Measurements from ENCODE around the gene TMEM266. TPM values are rescaled to one million over a fixed set of nuclear protein-coding genes. Genes with fewer than 3 reads are reported as not detected.

Gene TMEM266
- polyA plus RNA-seq, 1 experiment, result not detected

- ChIA-PET CTCF (interaction anchor here (8.2 kb wide), 1 partner anchor 78 kb away, joined by 167 read pairs; no protein-coding TSS in a partner anchor), POLR2A (no interaction called here)
- Histone ChIP-seq H3K27me3 (ENCODE audit: control insufficient read depth, insufficient read depth, low read length) (peaks cover 70% of the 10 kb centered on the region), H3K4me3 (ENCODE audit: low read depth, low read length) (no peak overlapping the region), H3K9me3 (ENCODE audit: control insufficient read depth, insufficient read depth, low read length) (no peaks in the 10 kb centered on the region; the same call in 1 of the 2 replicates), H3K27ac (ENCODE audit: low read depth, low read length) (no peak overlapping the region)
- no peak for DNase-seq (ENCODE audit: low read depth, low spot score)
- TF ChIP-seq CTCF (IDR thresholded peaks at IDR 0.05; ENCODE audit: low read depth, low read length), result no peak
These were observed 1.9 kb downstream of the TMEM266 start for GRCh38 chr15:76061700-76062099.

DNA sequence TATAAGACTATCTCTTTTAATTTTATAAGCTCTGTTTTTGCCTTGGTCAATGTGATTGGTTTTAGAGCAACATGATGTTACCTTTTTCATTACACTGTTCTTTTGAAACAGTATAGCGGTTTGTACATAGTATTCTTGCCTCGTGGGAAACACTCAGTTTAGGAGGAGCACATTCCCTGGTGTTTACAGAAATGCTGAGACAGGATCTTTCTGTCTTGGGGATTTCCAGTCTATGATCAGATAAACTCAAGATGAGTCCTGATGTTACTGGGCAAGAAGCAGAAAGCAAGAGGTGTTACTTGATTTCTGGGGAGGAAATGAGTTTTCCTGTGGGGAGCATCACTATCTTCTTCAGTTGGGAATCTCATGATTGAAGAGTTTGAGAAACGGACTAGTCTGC lies 2.5 kb downstream of the TMEM266 start:
- H3K4me3 ChIP-seq (ENCODE audit: low read depth, low read length), result no peak overlapping the region
- no peaks in the 10 kb centered on the region; the same call in 1 of the 2 replicates for H3K9me3 ChIP-seq (ENCODE audit: control insufficient read depth, insufficient read depth, low read length)
- ChIA-PET POLR2A (no interaction called here), CTCF (interaction anchor here (8.2 kb wide), 1 partner anchor 77 kb away, joined by 167 read pairs; no protein-coding TSS in a partner anchor)
- no peak for DNase-seq (ENCODE audit: low read depth, low spot score)
- peaks cover 70% of the 10 kb centered on the region for H3K27me3 ChIP-seq (ENCODE audit: control insufficient read depth, insufficient read depth, low read length)
- H3K27ac ChIP-seq (ENCODE audit: low read depth, low read length), result no peak overlapping the region
- no peak for TF ChIP-seq CTCF (IDR thresholded peaks at IDR 0.05; ENCODE audit: low read depth, low read length)

- no peak for TF ChIP-seq CTCF (IDR thresholded peaks at IDR 0.05; ENCODE audit: low read depth, low read length)
- no peak overlapping the region for H3K4me3 ChIP-seq (ENCODE audit: low read depth, low read length)
- no peaks in the 10 kb centered on the region; the same call in 1 of the 2 replicates for H3K9me3 ChIP-seq (ENCODE audit: control insufficient read depth, insufficient read depth, low read length)
- H3K27me3 ChIP-seq (ENCODE audit: control insufficient read depth, insufficient read depth, low read length), result peaks cover 54% of the 10 kb centered on the region
- H3K27ac ChIP-seq (ENCODE audit: low read depth, low read length), result no peak overlapping the region
- DNase-seq (ENCODE audit: low read depth, low spot score), result no peak
- ChIA-PET POLR2A (no interaction called here), CTCF (interaction anchor here (1.0 kb wide), 1 partner anchor 8 kb away, joined by 6 read pairs; no protein-coding TSS in a partner anchor)
These were observed 4.6 kb downstream of the TMEM266 start for GRCh38 chr15:76064375-76064774.

GRCh38 chr15:76065245-76065644 lies 5.5 kb downstream of the TMEM266 start:
- CTCF ChIA-PET, result interaction anchor here (1.0 to 1.9 kb wide), 2 partner anchors 9 to 74 kb away, joined by 6 to 7 read pairs; no protein-coding TSS in a partner anchor
- Histone ChIP-seq H3K27ac (ENCODE audit: low read depth, low read length) (no peak overlapping the region), H3K9me3 (ENCODE audit: control insufficient read depth, insufficient read depth, low read length) (no peaks in the 10 kb centered on the region), H3K4me3 (ENCODE audit: low read depth, low read length) (no peak overlapping the region), H3K27me3 (ENCODE audit: control insufficient read depth, insufficient read depth, low read length) (peaks cover 50% of the 10 kb centered on the region)
- no peak for TF ChIP-seq CTCF (IDR thresholded peaks at IDR 0.05; ENCODE audit: low read depth, low read length)
- DNase-seq (ENCODE audit: low read depth, low spot score), result no peak
- POLR2A ChIA-PET, result interaction anchor here (0.5 kb wide), 1 partner anchor 549 kb away, joined by 3 read pairs; no protein-coding TSS in a partner anchor

- POLR2A ChIA-PET, result no interaction called here
- Histone ChIP-seq H3K9me3 (ENCODE audit: control insufficient read depth, insufficient read depth, low read length) (no peaks in the 10 kb centered on the region), H3K27ac (ENCODE audit: low read depth, low read length) (no peak overlapping the region), H3K4me3 (ENCODE audit: low read depth, low read length) (no peak overlapping the region), H3K27me3 (ENCODE audit: control insufficient read depth, insufficient read depth, low read length) (peaks cover 45% of the 10 kb centered on the region)
- no peak for DNase-seq (ENCODE audit: low read depth, low spot score)
- CTCF ChIA-PET, result interaction anchor here (1.9 kb wide), 1 partner anchor 74 kb away, joined by 7 read pairs; no protein-coding TSS in a partner anchor
- no peak for TF ChIP-seq CTCF (IDR thresholded peaks at IDR 0.05; ENCODE audit: low read depth, low read length)
These were observed 6.0 kb downstream of the TMEM266 start for GRCh38 chr15:76065793-76066192.
